Panc1 (cell line): ENCODE results near the gene POLQ. TPM values are rescaled to one million over a fixed set of nuclear protein-coding genes. Genes with fewer than 3 reads are reported as not detected.

Experiments
- ATAC-seq: fragments of 200-7000 bp; cut with Tn5 transposase; 2 replicates; pipeline ENCODE4 v1.9.1; 2020; ENCODE audit warnings: mild to moderate bottlenecking, moderate library complexity
- BruUV-seq: library from RNA; stranded (reverse); fragments of 400-500 nt; replicated peaks from 2 replicates; lab custom pipeline; 2021; lab: Mats Ljungman, UMichigan
- CTCF ChIA-PET: fragments of 300-600 bp; sonication (Branson Sonifier 250); formaldehyde crosslinking; loops from one replicate; lab custom pipeline; 2022; ENCODE audit warnings: antibody characterized with exemption; lab: Charles Lee
- POLR2A ChIA-PET: fragments of 300-600 bp; sonication (Branson Sonifier 250); formaldehyde crosslinking; loops from one replicate; lab custom pipeline; 2022; ENCODE audit warnings: antibody characterized with exemption; lab: Charles Lee
- DNase-seq: peaks from one replicate; pipeline ENCODE4 v3.0.0-alpha.2; 2010; ENCODE audit warnings: low read depth, low spot score
- H3K27ac ChIP-seq: 2 replicates; pipeline ENCODE4 v1.5.1; 2011; ENCODE audit warnings: mild to moderate bottlenecking, low read length, inconsistent platforms
- H3K27me3 ChIP-seq: fragments of 200-500 bp; sonication (Bioruptor generic); 2 replicates; pipeline ENCODE4 v1.6.0; 2014; ENCODE audit warnings: low read length, inconsistent platforms; ENCODE audit not compliant: control insufficient read depth, insufficient read depth
- H3K36me3 ChIP-seq: fragments of 200-500 bp; sonication (Bioruptor generic); 2 replicates; pipeline ENCODE4 v1.5.1; 2014; ENCODE audit warnings: inconsistent platforms, mild to moderate bottlenecking, low read length, moderate library complexity; ENCODE audit not compliant: control insufficient read depth, insufficient read depth
- H3K4me1 ChIP-seq: 2 replicates; pipeline ENCODE4 v1.5.1; 2011; ENCODE audit warnings: inconsistent platforms, mild to moderate bottlenecking, low read length, moderate library complexity; ENCODE audit not compliant: control insufficient read depth, insufficient read depth
- H3K4me3 ChIP-seq, 2 experiments: 2 replicates each; pipeline ENCODE4 v1.5.1; 2011 to 2012; ENCODE audit warnings: low read depth in 2 of 2, low read length in 2 of 2, mild to moderate bottlenecking in 2 of 2, inconsistent platforms in 1 of 2, moderate library complexity in 1 of 2
- H3K9me3 ChIP-seq: fragments of 200-500 bp; sonication (Bioruptor generic); 2 replicates; pipeline ENCODE4 v1.5.1; 2014; ENCODE audit warnings: low read depth, mild to moderate bottlenecking, inconsistent platforms, low read length, moderate library complexity; ENCODE audit not compliant: control insufficient read depth, insufficient read depth
- POLR2AphosphoS5 ChIP-seq: IDR thresholded peaks from 2 replicates; pipeline ENCODE4 v1.6.1; 2012; ENCODE audit warnings: mild to moderate bottlenecking, low read depth, low read length, moderate library complexity
- SIN3A ChIP-seq: IDR thresholded peaks from 2 replicates; pipeline ENCODE4 v1.6.1; 2012; ENCODE audit warnings: low read depth, mild to moderate bottlenecking, low read length, moderate library complexity, borderline replicate concordance; ENCODE audit not compliant: insufficient read depth
- TCF7L2 ChIP-seq: IDR thresholded peaks from 2 replicates; pipeline ENCODE4 v1.6.1; 2011; ENCODE audit warnings: mild to moderate bottlenecking, low read depth, low read length, inconsistent platforms
- in situ Hi-C: cut with HindIII; loops from 2 replicates; pipeline ENCODE4 v1.10.0; 2016; ENCODE audit warnings: low sequenced_read_pairs, low pct_unique_long_range_greater_than_20kb
- intact Hi-C: fragments of 100-400 bp; cut with micrococcal nuclease; formaldehyde crosslinking; loops from one replicate; pipeline ENCODE4 v1.10.0; 2022; ENCODE audit not compliant: unreplicated experiment
- total RNA-seq: library from RNA; stranded (reverse); gene quantifications from one replicate; pipeline ENCODE4 v1.2.1, GENCODE V29; 2021; ENCODE audit not compliant: unreplicated experiment
- TF ChIP-seq, protein P1 (sequence below), 2 experiments: IDR thresholded peaks; 2 replicates each; pipeline ENCODE4 v1.6.1; 2011 to 2012; ENCODE audit warnings: low read depth in 2 of 2, control low read depth in 1 of 2, low read length in 1 of 2, mild to moderate bottlenecking in 1 of 2, moderate library complexity in 1 of 2; ENCODE audit not compliant: insufficient read depth in 1 of 2
- TF ChIP-seq, protein P2 (sequence below): fragments of 450-650 bp; IDR thresholded peaks from 2 replicates; pipeline ENCODE4 v1.5.1; 2017; ENCODE audit warnings: mild to moderate bottlenecking

Gene POLQ
- total RNA-seq, 1 experiment from 2014 or later: 11.9 TPM

DNA sequence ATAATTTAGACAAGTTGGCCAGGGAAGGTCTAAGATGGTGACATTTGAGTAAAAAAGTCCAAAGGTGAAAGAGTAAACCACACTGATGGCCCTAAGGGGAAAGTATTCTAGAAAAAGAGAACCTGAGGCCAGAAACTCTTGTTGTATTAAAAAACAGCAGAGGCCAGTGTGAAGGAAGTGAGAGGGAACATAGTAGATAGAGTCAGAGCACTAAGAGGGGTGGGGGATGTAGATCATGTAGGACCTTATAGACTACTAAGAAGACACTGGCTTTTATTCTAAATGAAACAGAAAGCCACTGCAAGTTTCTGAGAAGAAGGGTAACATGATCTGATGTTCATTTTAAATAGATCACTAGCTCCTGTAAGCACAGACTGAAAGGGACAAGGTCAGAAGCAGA is 14.5 kb downstream of the POLQ start:
- H3K27me3 ChIP-seq: no peaks in the 10 kb centered on the region
- no peaks in the 10 kb centered on the region for H3K4me1 ChIP-seq
- ATAC-seq (no peak), DNase-seq (no peak)
- BruUV-seq: no TSS peak
- intact Hi-C loops (no loop called here), in situ Hi-C loops (no loop called here)
- POLR2A ChIA-PET: no interaction called here
- TF ChIP-seq POLR2AphosphoS5 (no peak), TCF7L2 (no peak), SIN3A (no peak)
- TF ChIP-seq, protein P1, sequence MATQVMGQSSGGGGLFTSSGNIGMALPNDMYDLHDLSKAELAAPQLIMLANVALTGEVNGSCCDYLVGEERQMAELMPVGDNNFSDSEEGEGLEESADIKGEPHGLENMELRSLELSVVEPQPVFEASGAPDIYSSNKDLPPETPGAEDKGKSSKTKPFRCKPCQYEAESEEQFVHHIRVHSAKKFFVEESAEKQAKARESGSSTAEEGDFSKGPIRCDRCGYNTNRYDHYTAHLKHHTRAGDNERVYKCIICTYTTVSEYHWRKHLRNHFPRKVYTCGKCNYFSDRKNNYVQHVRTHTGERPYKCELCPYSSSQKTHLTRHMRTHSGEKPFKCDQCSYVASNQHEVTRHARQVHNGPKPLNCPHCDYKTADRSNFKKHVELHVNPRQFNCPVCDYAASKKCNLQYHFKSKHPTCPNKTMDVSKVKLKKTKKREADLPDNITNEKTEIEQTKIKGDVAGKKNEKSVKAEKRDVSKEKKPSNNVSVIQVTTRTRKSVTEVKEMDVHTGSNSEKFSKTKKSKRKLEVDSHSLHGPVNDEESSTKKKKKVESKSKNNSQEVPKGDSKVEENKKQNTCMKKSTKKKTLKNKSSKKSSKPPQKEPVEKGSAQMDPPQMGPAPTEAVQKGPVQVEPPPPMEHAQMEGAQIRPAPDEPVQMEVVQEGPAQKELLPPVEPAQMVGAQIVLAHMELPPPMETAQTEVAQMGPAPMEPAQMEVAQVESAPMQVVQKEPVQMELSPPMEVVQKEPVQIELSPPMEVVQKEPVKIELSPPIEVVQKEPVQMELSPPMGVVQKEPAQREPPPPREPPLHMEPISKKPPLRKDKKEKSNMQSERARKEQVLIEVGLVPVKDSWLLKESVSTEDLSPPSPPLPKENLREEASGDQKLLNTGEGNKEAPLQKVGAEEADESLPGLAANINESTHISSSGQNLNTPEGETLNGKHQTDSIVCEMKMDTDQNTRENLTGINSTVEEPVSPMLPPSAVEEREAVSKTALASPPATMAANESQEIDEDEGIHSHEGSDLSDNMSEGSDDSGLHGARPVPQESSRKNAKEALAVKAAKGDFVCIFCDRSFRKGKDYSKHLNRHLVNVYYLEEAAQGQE (IDR thresholded peaks at IDR 0.05; ENCODE audit: insufficient read depth in 1 of 2, low read depth in 2 of 2, low read length in 1 of 2): no peak
- TF ChIP-seq, protein P2, sequence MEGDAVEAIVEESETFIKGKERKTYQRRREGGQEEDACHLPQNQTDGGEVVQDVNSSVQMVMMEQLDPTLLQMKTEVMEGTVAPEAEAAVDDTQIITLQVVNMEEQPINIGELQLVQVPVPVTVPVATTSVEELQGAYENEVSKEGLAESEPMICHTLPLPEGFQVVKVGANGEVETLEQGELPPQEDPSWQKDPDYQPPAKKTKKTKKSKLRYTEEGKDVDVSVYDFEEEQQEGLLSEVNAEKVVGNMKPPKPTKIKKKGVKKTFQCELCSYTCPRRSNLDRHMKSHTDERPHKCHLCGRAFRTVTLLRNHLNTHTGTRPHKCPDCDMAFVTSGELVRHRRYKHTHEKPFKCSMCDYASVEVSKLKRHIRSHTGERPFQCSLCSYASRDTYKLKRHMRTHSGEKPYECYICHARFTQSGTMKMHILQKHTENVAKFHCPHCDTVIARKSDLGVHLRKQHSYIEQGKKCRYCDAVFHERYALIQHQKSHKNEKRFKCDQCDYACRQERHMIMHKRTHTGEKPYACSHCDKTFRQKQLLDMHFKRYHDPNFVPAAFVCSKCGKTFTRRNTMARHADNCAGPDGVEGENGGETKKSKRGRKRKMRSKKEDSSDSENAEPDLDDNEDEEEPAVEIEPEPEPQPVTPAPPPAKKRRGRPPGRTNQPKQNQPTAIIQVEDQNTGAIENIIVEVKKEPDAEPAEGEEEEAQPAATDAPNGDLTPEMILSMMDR: no peak
- no peak overlapping the region for H3K4me3 ChIP-seq
- no peaks in the 10 kb centered on the region for H3K9me3 ChIP-seq
- no peaks in the 10 kb centered on the region; the same call in 1 of the 2 replicates for H3K36me3 ChIP-seq
- no peak overlapping the region for H3K27ac ChIP-seq
- CTCF ChIA-PET: no interaction called here

DNA sequence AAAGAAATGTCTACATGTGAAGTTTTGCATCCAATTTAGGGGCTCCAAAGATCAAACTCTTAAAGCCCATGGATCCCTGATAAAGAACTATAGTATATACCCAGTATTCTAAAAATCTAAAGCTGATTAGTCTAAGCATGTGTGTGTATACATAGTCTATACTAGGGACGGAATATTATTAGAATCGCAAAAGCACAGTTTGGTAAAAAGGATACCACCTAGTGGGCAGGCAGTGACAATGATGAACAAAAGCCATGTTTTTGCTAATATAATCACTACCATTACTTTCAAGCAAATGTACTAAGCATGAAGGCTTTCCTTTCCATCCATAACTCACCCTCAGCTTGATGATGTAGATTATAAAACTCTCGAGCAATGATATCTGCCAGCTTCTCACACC is 16.5 kb downstream of the POLQ start:
- no peaks in the 10 kb centered on the region for H3K36me3 ChIP-seq

More for the DNA sequence above, 16.5 kb downstream of the POLQ start:
- CTCF ChIA-PET: interaction anchor here (0.6 kb wide), 1 partner anchor 60 kb away, joined by 3 read pairs; no protein-coding TSS in a partner anchor
- intact Hi-C loops: no loop called here
- in situ Hi-C loops: no loop called here
- Histone ChIP-seq H3K9me3 (no peaks in the 10 kb centered on the region), H3K27ac (no peak overlapping the region), H3K4me3 (no peak overlapping the region), H3K27me3 (no peaks in the 10 kb centered on the region), H3K4me1 (no peaks in the 10 kb centered on the region)
- no TSS peak for BruUV-seq
- no peak for TF ChIP-seq TCF7L2
- TF ChIP-seq, protein P2: peak; percentile 50; the same call in 1 of the 2 replicates
- TF ChIP-seq, protein P1 (IDR thresholded peaks at IDR 0.05; ENCODE audit: insufficient read depth in 1 of 2, low read depth in 2 of 2, low read length in 1 of 2): no peak
- DNase-seq: no peak
- POLR2A ChIA-PET: no interaction called here
- no peak for ATAC-seq
